Transverse colon (tissue), 4 donors: ENCODE measurements around the gene ANGPTL4. TPM values are rescaled to one million over a fixed set of nuclear protein-coding genes. Genes with fewer than 3 reads are reported as not detected.

ENCODE experiments used
- DNase-seq: peaks from one replicate; pipeline ENCODE4 v3.0.0-alpha.2; 2019
- H3K27ac ChIP-seq, 4 donors: fragments of 200-600 bp; sonication (generic); 2 replicates each; pipeline ENCODE4 v1.5.1; 2016 to 2018; ENCODE audit warnings: inconsistent platforms in 4 of 4
- H3K27me3 ChIP-seq: fragments of 200-600 bp; sonication (generic); 2 replicates; pipeline ENCODE4 v1.5.1; 2017; ENCODE audit warnings: inconsistent platforms
- H3K36me3 ChIP-seq, 4 donors: fragments of 200-600 bp; sonication (generic); 2 replicates each; pipeline ENCODE4 v1.5.1; 2017 to 2019; ENCODE audit warnings: inconsistent platforms in 4 of 4
- H3K4me1 ChIP-seq, 4 donors: fragments of 200-600 bp; sonication (generic); 2 replicates each; pipeline ENCODE4 v1.5.1; 2017 to 2020; ENCODE audit warnings: inconsistent platforms in 4 of 4
- H3K4me3 ChIP-seq, 4 donors: fragments of 200-600 bp; sonication (generic); 1 replicate in 1 of 4; 2 replicates in 3 of 4; pipeline versions ENCODE4 v1.5.1 to v1.6.1; 2017 to 2019; ENCODE audit warnings: inconsistent platforms in 4 of 4
- H3K9me3 ChIP-seq, 2 donors: fragments of 200-600 bp; sonication (generic); 2 replicates each; pipeline ENCODE4 v1.5.1; 2017 to 2019; ENCODE audit warnings: inconsistent platforms in 2 of 2
- EP300 ChIP-seq: sonication (generic); formaldehyde crosslinking; IDR thresholded peaks from one replicate; pipeline ENCODE4 v1.6.1; 2017; ENCODE audit warnings: antibody characterized with exemption, low read depth
- POLR2A ChIP-seq: fragments of 450-650 bp; IDR thresholded peaks from one replicate; pipeline ENCODE4 v1.6.1; 2016; ENCODE audit warnings: antibody characterized with exemption, mild to moderate bottlenecking, moderate library complexity
- POLR2AphosphoS5 ChIP-seq, 3 donors: sonication (generic); formaldehyde crosslinking; IDR thresholded peaks; one replicate each; pipeline ENCODE4 v1.6.1; 2016; ENCODE audit warnings: antibody characterized with exemption in 3 of 3
- WGBS, 2 donors: methylation state at CpG; one replicate each; pipeline ENCODE4 v1.1.5; 2018; ENCODE audit warnings: low coverage in 1 of 2; 5-methylcytosine and 5-hydroxymethylcytosine counted together
- in situ Hi-C, 4 donors: fragments of 200-750 bp; cut with MboI; loops; one replicate each; pipeline versions ENCODE4 v1.15.0 to v1.15.1; 2017; ENCODE audit warnings: low sequenced_read_pairs in 3 of 4, low pct_ligation_motif_present in 1 of 4, low pct_unique_long_range_greater_than_20kb in 1 of 4
- intact Hi-C: fragments of 100-400 bp; cut with DNase I; formaldehyde crosslinking; loops from one replicate; pipeline ENCODE4 v1.15.1; 2023; ENCODE audit warnings: low total_unique reads
- total RNA-seq, 4 donors: library from RNA; depleted of rRNA; stranded (reverse); fragments of >200 nt; gene quantifications; one replicate each; pipeline ENCODE4 v1.1.0, GENCODE V29; 2016
- TF ChIP-seq, protein P1 (sequence below), 5 experiments: fragments of 200-600 bp in 3 of 5; fragments of 450-650 bp in 2 of 5; sonication (generic) in 3 of 5; IDR thresholded peaks; 1 replicate in 2 of 5; 2 replicates in 3 of 5; pipeline ENCODE4 v1.5.1; 2016 to 2017; ENCODE audit warnings: antibody characterized with exemption in 5 of 5, inconsistent platforms in 3 of 5, mild to moderate bottlenecking in 2 of 5, moderate library complexity in 1 of 5

Gene ANGPTL4
- total RNA-seq, 4 donors from 2014 or later = 2.3 to 123 (median 10.3) TPM

DNA sequence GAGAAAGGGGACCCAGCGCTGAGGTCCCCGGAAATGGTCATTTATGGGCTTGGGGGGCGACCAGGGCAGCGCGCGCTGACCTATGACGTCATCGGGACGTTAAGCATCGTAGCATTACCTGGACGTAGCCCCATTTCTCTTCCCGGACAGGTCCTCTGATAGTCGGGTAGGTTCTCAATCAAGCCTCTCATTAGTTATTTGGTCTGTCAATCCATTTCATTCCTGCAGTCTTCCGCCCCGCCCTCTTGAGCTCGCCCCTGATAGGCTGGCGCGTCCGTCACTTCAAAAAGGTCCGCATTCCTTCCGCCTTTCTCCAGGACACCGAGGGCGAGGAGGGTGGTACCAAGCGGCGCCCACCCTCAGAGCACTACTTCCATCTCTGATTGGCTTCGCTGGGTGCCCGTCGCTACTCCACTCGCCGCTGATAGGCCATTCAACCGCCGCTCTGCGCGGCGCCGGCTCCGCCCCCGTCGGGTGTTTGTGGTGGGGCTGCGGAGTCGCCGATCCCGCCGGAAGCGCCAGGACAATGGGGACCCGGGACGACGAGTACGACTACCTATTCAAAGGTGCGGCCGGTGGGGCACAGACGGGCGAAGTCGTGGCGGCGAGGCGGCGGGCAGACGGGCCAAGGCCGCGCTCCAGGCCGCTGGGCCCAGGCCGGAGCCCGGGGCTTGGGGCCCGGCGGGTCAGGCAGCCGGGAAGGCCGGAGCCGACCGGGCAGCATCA is 26.1 kb downstream of the ANGPTL4 start, which contains the start of gene RAB11B:
RAB11B (plus strand) TSS at position 470 of the 726 bp plus-strand sequence; CDS start at position 527, 57 bp downstream.
- no peaks in the 10 kb centered on the region for H3K36me3 ChIP-seq
- no peaks in the 10 kb centered on the region for H3K9me3 ChIP-seq
- H3K27me3 ChIP-seq = no peaks in the 10 kb centered on the region
- peak within 1 kb of the TSS; percentile 86 to 100 (median 95) for H3K4me3 ChIP-seq
- intact Hi-C loops = loop anchor here (1.0 kb wide), 1 partner anchor 28 kb away; no protein-coding TSS in a partner anchor
- H3K4me1 ChIP-seq = peaks cover 17 to 45% (median 27%) of the 10 kb centered on the region in 4 donors
- TF ChIP-seq, protein P1, sequence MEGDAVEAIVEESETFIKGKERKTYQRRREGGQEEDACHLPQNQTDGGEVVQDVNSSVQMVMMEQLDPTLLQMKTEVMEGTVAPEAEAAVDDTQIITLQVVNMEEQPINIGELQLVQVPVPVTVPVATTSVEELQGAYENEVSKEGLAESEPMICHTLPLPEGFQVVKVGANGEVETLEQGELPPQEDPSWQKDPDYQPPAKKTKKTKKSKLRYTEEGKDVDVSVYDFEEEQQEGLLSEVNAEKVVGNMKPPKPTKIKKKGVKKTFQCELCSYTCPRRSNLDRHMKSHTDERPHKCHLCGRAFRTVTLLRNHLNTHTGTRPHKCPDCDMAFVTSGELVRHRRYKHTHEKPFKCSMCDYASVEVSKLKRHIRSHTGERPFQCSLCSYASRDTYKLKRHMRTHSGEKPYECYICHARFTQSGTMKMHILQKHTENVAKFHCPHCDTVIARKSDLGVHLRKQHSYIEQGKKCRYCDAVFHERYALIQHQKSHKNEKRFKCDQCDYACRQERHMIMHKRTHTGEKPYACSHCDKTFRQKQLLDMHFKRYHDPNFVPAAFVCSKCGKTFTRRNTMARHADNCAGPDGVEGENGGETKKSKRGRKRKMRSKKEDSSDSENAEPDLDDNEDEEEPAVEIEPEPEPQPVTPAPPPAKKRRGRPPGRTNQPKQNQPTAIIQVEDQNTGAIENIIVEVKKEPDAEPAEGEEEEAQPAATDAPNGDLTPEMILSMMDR (IDR thresholded peaks at IDR 0.05) = no peak
- TF ChIP-seq POLR2A = peak; percentile 58
- TF ChIP-seq POLR2AphosphoS5 (IDR thresholded peaks at IDR 0.05) = peak in 2 of 3 donors; percentile 69 to 72
- TF ChIP-seq EP300 = no peak
- H3K27ac ChIP-seq = peak within 1 kb of the TSS; percentile 99 to 100 (median 100)
- peak; percentile 100 for DNase-seq
- in situ Hi-C loops = no loop called here
- WGBS, 2 donors = 1% methylated on average over 63 of the region's 70 CpGs; no CpG with 5 or more reads in 1 of the 2 donors

GRCh38 chr19:8390617-8390981 is 26.6 kb downstream of the ANGPTL4 start:
- WGBS, 2 donors = 0% methylated on average over 2 to 14 of the region's 28 CpGs
- intact Hi-C loops = loop anchor here (1.0 kb wide), 1 partner anchor 28 kb away; no protein-coding TSS in a partner anchor

DNA sequence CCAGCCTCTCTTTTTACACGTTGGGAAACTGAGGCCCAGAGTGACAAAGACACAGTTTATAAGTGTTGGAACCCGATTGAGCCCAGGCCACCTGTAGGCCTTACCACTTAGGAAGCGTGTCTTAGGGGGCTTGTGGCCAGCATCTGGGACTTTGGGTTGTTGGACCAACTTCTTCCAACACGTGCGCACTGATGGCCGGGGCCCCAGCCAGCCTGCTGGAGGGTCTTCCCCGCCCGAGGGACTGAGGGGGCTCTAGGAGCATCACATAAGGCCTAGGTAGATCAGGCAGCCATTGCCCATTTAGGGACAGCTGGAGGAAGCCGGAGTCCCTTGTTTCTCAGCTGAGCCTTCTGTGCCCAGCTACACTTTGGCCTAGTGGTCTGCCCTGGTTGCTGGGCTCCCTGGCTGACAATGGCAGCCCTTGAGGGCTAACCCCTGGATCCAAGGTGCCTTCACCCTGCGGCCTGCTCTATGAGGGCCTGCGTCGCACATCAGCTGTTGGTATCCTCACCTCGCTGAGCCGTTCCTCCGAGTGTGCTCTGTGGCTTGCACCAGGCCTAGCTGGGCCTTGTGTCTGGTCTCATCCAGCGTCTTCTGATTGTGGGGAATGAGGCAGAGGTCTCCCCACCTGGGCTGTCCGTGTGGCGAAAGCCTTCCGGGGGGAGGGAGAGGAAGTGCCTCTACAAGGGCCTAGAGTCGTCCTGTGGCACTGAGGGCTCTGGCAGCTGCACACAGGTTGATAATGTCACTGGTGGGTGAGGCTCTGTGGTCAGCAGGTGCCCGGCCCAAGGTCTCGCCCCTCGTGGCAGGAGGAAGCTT is 27.5 kb downstream of the ANGPTL4 start:
- Histone ChIP-seq H3K36me3 (no peaks in the 10 kb centered on the region), H3K9me3 (no peaks in the 10 kb centered on the region), H3K4me1 (peaks cover 17 to 45% (median 31%) of the 10 kb centered on the region in 4 donors), H3K4me3 (peak overlapping the region in 2 of 4 donors; percentile 4 to 96), H3K27ac (peak overlapping the region; percentile 99 to 100 (median 100)), H3K27me3 (no peaks in the 10 kb centered on the region)
- 0 to 72% methylated on average over 1 to 23 of the region's 23 CpGs for WGBS, 2 donors
- DNase-seq = no peak
- in situ Hi-C loops = no loop called here
- TF ChIP-seq, protein P1 (IDR thresholded peaks at IDR 0.05) = no peak
- TF ChIP-seq POLR2AphosphoS5 (IDR thresholded peaks at IDR 0.05) (no peak), EP300 (no peak), POLR2A (no peak)
- intact Hi-C loops = no loop called here

More at GRCh38 chr19:8390617-8390981, 26.6 kb downstream of the ANGPTL4 start:
- Histone ChIP-seq H3K36me3 (no peaks in the 10 kb centered on the region), H3K4me1 (peaks cover 17 to 45% (median 27%) of the 10 kb centered on the region in 4 donors), H3K4me3 (peak overlapping the region; percentile 86 to 100 (median 95)), H3K27ac (peak overlapping the region; percentile 99 to 100 (median 100)), H3K27me3 (no peaks in the 10 kb centered on the region), H3K9me3 (no peaks in the 10 kb centered on the region)
- TF ChIP-seq POLR2A = peak; percentile 34
- no peak for TF ChIP-seq EP300
- in situ Hi-C loops = no loop called here
- peak; percentile 97 for DNase-seq

DNA sequence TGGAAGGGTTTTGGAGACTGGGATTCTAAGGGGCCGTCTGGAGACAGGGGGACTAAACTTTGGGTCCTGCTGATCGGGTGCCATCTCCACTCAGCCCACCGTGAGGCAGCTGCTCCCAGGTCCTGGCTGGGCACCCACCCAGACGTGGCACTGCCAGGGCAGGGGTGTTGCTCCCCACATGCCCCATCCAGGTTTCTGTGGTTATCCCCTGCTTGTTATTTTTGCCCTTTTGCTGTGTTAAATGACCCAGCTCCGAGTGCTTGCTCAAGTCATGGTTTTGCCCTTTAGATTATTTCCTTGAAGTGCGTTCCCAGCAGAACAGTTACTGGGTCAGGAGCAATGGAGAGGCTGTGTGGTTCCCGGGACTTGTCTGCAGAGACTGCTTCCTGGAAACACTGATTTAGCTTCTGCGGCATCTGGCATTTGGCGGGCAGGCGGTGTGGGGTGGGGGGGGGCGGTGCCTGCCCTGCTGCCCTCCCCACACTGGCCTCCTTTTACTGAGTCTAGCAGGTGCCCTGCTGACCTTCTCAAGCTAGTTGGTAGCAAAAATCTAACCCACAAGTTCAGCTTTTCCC is 28.1 kb downstream of the ANGPTL4 start:
- H3K9me3 ChIP-seq = no peaks in the 10 kb centered on the region
- peak overlapping the region in 1 of 4 donors; percentile 4 for H3K4me3 ChIP-seq
- H3K36me3 ChIP-seq = no peaks in the 10 kb centered on the region
- no peak for DNase-seq
- 35% methylated on average over 11 of the region's 11 CpGs; no CpG with 5 or more reads in 1 of the 2 donors for WGBS, 2 donors
- intact Hi-C loops = no loop called here
- peaks cover 21 to 52% (median 32%) of the 10 kb centered on the region in 4 donors for H3K4me1 ChIP-seq
- in situ Hi-C loops = no loop called here
- TF ChIP-seq POLR2A = no peak
- TF ChIP-seq POLR2AphosphoS5 (IDR thresholded peaks at IDR 0.05) = peak in 2 of 3 donors; percentile 34 to 73
- no peaks in the 10 kb centered on the region for H3K27me3 ChIP-seq
- H3K27ac ChIP-seq = peak overlapping the region; percentile 99 to 100 (median 100)
